ENCODE results near the gene THSD7B.

THSD7B gene

DNA sequence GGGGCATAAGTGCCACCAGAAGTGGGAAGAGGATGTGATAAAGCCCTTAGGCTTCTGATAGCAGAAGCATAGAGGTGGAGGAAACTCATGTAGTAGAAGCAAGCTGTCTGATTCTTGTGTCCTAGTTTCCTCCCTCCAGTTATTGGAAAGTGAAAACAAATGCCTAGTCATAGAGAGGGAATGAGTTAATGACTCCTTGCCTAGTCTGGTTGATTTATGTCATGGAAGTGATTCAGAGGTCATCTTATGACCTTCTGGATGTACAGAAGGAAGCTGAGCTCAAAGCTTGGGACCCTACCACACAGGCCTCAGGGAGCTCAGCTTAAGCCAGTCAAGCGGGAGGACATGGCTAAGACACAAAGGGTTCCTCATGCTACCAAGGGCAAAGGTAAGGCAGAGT, 232.2 kb downstream of the THSD7B start:
- Histone ChIP-seq H3K14ac (ENCODE audit: low read length) (no peak overlapping the region), H3K27ac (replicated peaks; ENCODE audit: low read length) (no peak overlapping the region), H3K18ac (ENCODE audit: low read length) (no peak overlapping the region), H2BK5ac (ENCODE audit: low read length) (no peak overlapping the region), H3K4ac (ENCODE audit: low read length) (no peak overlapping the region), H3K23ac (ENCODE audit: low read depth, low read length, poor library complexity) (no peak overlapping the region), H2BK120ac (ENCODE audit: low read depth, low read length) (no peak overlapping the region), H3K9me3 (replicated peaks in 1 of 2; ENCODE audit: control insufficient read depth in 2 of 2, insufficient read depth in 1 of 2, low read depth in 1 of 2, low read length in 2 of 2) (no peaks in the 10 kb centered on the region), H3K27me3 (ENCODE audit: control insufficient read depth in 3 of 3, insufficient read depth in 3 of 3, low read depth in 1 of 3, low read length in 3 of 3) (no peaks in the 10 kb centered on the region), H3K79me1 (ENCODE audit: low read depth, low read length) (no peaks in the 10 kb centered on the region), H4K8ac (ENCODE audit: low read depth, low read length) (no peak overlapping the region), H2BK12ac (ENCODE audit: low read length) (no peak overlapping the region), H3K4me3 (ENCODE audit: low read length in 2 of 2) (no peak overlapping the region), H3K9ac (ENCODE audit: low read depth, low read length, poor library complexity) (no peak overlapping the region), H2AK5ac (ENCODE audit: low read depth, low read length) (no peak overlapping the region), H2BK15ac (ENCODE audit: low read length) (no peak overlapping the region), H3K36me3 (replicated peaks in 1 of 2; ENCODE audit: control insufficient read depth in 2 of 2, insufficient read depth in 2 of 2, low read length in 2 of 2) (no peaks in the 10 kb centered on the region), H3K4me2 (ENCODE audit: insufficient read depth, low read length, poor library complexity, severe bottlenecking) (no peak overlapping the region), H3K4me1 (ENCODE audit: control insufficient read depth in 2 of 2, insufficient read depth in 1 of 2, low read depth in 1 of 2, low read length in 2 of 2) (no peaks in the 10 kb centered on the region), H4K91ac (ENCODE audit: low read depth, low read length, poor library complexity) (no peak overlapping the region), H2AFZ (ENCODE audit: low read length) (no peak overlapping the region)
- no CpG with 5 or more reads among the region's 1 CpG for WGBS, 2 donors (ENCODE audit: extremely low coverage in 2 of 2, insufficient read length in 2 of 2, insufficient replicate concordance in 1 of 2)
- no peak for DNase-seq (ENCODE audit: low spot score)

DNA sequence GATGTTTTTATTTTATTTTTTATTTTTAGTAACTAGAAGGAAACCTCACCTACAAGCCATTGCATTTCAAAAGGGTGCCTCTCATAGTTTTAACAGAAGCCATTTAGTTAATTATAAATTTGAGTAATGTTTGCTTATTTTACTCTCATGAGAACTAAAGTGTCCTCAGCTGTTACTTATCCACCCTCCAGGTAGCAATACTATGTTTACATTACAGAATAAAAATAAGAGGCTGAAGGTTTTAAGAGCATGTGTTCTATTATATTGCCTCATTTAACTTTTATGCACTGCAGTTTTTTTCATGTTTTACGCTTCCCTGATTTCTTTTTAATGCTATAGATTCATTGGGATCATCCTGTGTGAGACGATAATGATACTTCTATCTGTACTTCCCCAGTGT, 235.5 kb downstream of the THSD7B start:
- H3K23ac ChIP-seq (ENCODE audit: low read depth, low read length, poor library complexity) = no peak overlapping the region
- H3K27ac ChIP-seq (replicated peaks; ENCODE audit: low read length) = no peak overlapping the region
- no peak overlapping the region for H2BK120ac ChIP-seq (ENCODE audit: low read depth, low read length)
- no peak overlapping the region for H3K4ac ChIP-seq (ENCODE audit: low read length)
- no peak overlapping the region for H3K4me3 ChIP-seq (ENCODE audit: low read length in 2 of 2)
- no peaks in the 10 kb centered on the region for H3K9me3 ChIP-seq (replicated peaks in 1 of 2; ENCODE audit: control insufficient read depth in 2 of 2, insufficient read depth in 1 of 2, low read depth in 1 of 2, low read length in 2 of 2)
- no peak overlapping the region for H2AFZ ChIP-seq (ENCODE audit: low read length)
- H3K27me3 ChIP-seq (ENCODE audit: control insufficient read depth in 3 of 3, insufficient read depth in 3 of 3, low read depth in 1 of 3, low read length in 3 of 3) = no peaks in the 10 kb centered on the region
- H2BK15ac ChIP-seq (ENCODE audit: low read length) = no peak overlapping the region
- no peak overlapping the region for H2BK5ac ChIP-seq (ENCODE audit: low read length)
- no peak overlapping the region for H4K8ac ChIP-seq (ENCODE audit: low read depth, low read length)
- no peaks in the 10 kb centered on the region for H3K4me1 ChIP-seq (ENCODE audit: control insufficient read depth in 2 of 2, insufficient read depth in 1 of 2, low read depth in 1 of 2, low read length in 2 of 2)
- no peak overlapping the region for H2BK12ac ChIP-seq (ENCODE audit: low read length)
- no peak overlapping the region for H2AK5ac ChIP-seq (ENCODE audit: low read depth, low read length)
- DNase-seq (ENCODE audit: low spot score) = no peak
- no peak overlapping the region for H3K14ac ChIP-seq (ENCODE audit: low read length)
- no peaks in the 10 kb centered on the region for H3K79me1 ChIP-seq (ENCODE audit: low read depth, low read length)
- no peaks in the 10 kb centered on the region for H3K36me3 ChIP-seq (replicated peaks in 1 of 2; ENCODE audit: control insufficient read depth in 2 of 2, insufficient read depth in 2 of 2, low read length in 2 of 2)
- no peak overlapping the region for H3K18ac ChIP-seq (ENCODE audit: low read length)
- no peak overlapping the region for H3K9ac ChIP-seq (ENCODE audit: low read depth, low read length, poor library complexity)
- no CpG with 5 or more reads among the region's 2 CpGs for WGBS, 2 donors (ENCODE audit: extremely low coverage in 2 of 2, insufficient read length in 2 of 2, insufficient replicate concordance in 1 of 2)
- H4K91ac ChIP-seq (ENCODE audit: low read depth, low read length, poor library complexity) = no peak overlapping the region
- no peak overlapping the region for H3K4me2 ChIP-seq (ENCODE audit: insufficient read depth, low read length, poor library complexity, severe bottlenecking)

DNA sequence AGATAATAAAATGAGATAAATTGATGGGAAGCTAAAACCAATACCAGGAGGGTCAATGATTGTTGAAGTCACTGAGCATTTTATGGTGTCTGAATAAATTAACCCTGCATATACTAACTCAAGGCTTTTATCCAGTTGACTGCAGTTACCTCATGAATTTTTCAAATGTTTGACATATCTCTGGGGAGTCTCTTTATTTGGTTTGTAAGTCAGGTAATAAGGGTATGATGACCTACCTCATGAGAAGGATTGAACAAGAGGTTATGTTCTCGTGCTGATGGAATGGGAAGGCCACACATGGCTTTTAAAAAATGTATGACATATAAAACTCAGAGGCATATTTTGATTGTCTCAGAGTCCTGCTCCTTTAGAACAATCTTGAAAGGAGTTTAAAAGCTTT, 237.6 kb downstream of the THSD7B start:
- Histone ChIP-seq H4K8ac (ENCODE audit: low read depth, low read length) (no peak overlapping the region), H3K27ac (replicated peaks; ENCODE audit: low read length) (no peak overlapping the region), H3K79me1 (ENCODE audit: low read depth, low read length) (no peaks in the 10 kb centered on the region), H3K4me3 (ENCODE audit: low read length in 2 of 2) (no peak overlapping the region), H2AFZ (ENCODE audit: low read length) (no peak overlapping the region), H2BK15ac (ENCODE audit: low read length) (no peak overlapping the region), H3K4me1 (ENCODE audit: control insufficient read depth in 2 of 2, insufficient read depth in 1 of 2, low read depth in 1 of 2, low read length in 2 of 2) (no peaks in the 10 kb centered on the region), H3K36me3 (replicated peaks in 1 of 2; ENCODE audit: control insufficient read depth in 2 of 2, insufficient read depth in 2 of 2, low read length in 2 of 2) (no peaks in the 10 kb centered on the region), H2BK12ac (ENCODE audit: low read length) (no peak overlapping the region), H3K9ac (ENCODE audit: low read depth, low read length, poor library complexity) (no peak overlapping the region), H2BK5ac (ENCODE audit: low read length) (no peak overlapping the region), H4K91ac (ENCODE audit: low read depth, low read length, poor library complexity) (no peak overlapping the region), H3K9me3 (replicated peaks in 1 of 2; ENCODE audit: control insufficient read depth in 2 of 2, insufficient read depth in 1 of 2, low read depth in 1 of 2, low read length in 2 of 2) (no peaks in the 10 kb centered on the region), H2BK120ac (ENCODE audit: low read depth, low read length) (no peak overlapping the region), H3K27me3 (ENCODE audit: control insufficient read depth in 3 of 3, insufficient read depth in 3 of 3, low read depth in 1 of 3, low read length in 3 of 3) (no peaks in the 10 kb centered on the region), H3K18ac (ENCODE audit: low read length) (no peak overlapping the region), H3K14ac (ENCODE audit: low read length) (no peak overlapping the region), H3K4ac (ENCODE audit: low read length) (no peak overlapping the region), H3K4me2 (ENCODE audit: insufficient read depth, low read length, poor library complexity, severe bottlenecking) (no peak overlapping the region), H2AK5ac (ENCODE audit: low read depth, low read length) (no peak overlapping the region), H3K23ac (ENCODE audit: low read depth, low read length, poor library complexity) (no peak overlapping the region)
- DNase-seq (ENCODE audit: low spot score) = no peak
- WGBS, 2 donors (ENCODE audit: extremely low coverage in 2 of 2, insufficient read length in 2 of 2, insufficient replicate concordance in 1 of 2) = no CpG with 5 or more reads among the region's 1 CpG

DNA sequence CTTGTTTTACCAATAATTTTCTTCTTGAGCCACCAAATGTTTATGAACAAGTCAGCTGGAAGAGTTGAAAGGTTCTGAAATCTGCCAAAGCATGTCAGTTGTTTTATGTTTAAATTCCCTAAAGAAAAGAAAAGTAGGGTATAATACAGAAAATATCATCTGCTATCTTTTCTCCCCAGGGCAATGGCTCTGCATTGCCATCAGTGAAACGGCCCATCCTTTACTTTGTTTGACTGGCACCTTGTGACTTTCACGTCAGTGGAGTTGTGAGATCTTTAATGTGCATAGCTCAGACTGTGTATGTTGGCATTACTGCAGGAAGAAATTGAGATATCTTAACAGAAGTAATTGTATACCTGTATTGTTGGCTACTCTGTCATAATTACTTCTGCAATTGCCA, 239.9 kb downstream of the THSD7B start:
- no peak for DNase-seq (ENCODE audit: low spot score)
- Histone ChIP-seq H4K8ac (ENCODE audit: low read depth, low read length) (no peak overlapping the region), H3K14ac (ENCODE audit: low read length) (no peak overlapping the region), H3K23ac (ENCODE audit: low read depth, low read length, poor library complexity) (no peak overlapping the region), H2BK12ac (ENCODE audit: low read length) (no peak overlapping the region), H4K91ac (ENCODE audit: low read depth, low read length, poor library complexity) (no peak overlapping the region), H3K9me3 (replicated peaks in 1 of 2; ENCODE audit: control insufficient read depth in 2 of 2, insufficient read depth in 1 of 2, low read depth in 1 of 2, low read length in 2 of 2) (no peaks in the 10 kb centered on the region), H3K27me3 (ENCODE audit: control insufficient read depth in 3 of 3, insufficient read depth in 3 of 3, low read depth in 1 of 3, low read length in 3 of 3) (no peaks in the 10 kb centered on the region), H3K18ac (ENCODE audit: low read length) (no peak overlapping the region), H2BK120ac (ENCODE audit: low read depth, low read length) (no peak overlapping the region), H3K4ac (ENCODE audit: low read length) (no peak overlapping the region), H2AK5ac (ENCODE audit: low read depth, low read length) (no peak overlapping the region), H3K4me3 (ENCODE audit: low read length in 2 of 2) (no peak overlapping the region), H3K36me3 (replicated peaks in 1 of 2; ENCODE audit: control insufficient read depth in 2 of 2, insufficient read depth in 2 of 2, low read length in 2 of 2) (no peaks in the 10 kb centered on the region), H3K9ac (ENCODE audit: low read depth, low read length, poor library complexity) (no peak overlapping the region), H3K79me1 (ENCODE audit: low read depth, low read length) (no peaks in the 10 kb centered on the region), H2BK15ac (ENCODE audit: low read length) (no peak overlapping the region), H2BK5ac (ENCODE audit: low read length) (no peak overlapping the region), H3K4me1 (ENCODE audit: control insufficient read depth in 2 of 2, insufficient read depth in 1 of 2, low read depth in 1 of 2, low read length in 2 of 2) (no peaks in the 10 kb centered on the region), H2AFZ (ENCODE audit: low read length) (no peak overlapping the region), H3K27ac (replicated peaks; ENCODE audit: low read length) (no peak overlapping the region), H3K4me2 (ENCODE audit: insufficient read depth, low read length, poor library complexity, severe bottlenecking) (no peak overlapping the region)
- no CpG with 5 or more reads among the region's 2 CpGs for WGBS, 2 donors (ENCODE audit: extremely low coverage in 2 of 2, insufficient read length in 2 of 2, insufficient replicate concordance in 1 of 2)
